Measurements from ENCODE around the gene NRL.

GRCh38 chr14:24060443-24060842, 54.3 kb downstream of the NRL start:
- TF ChIP-seq, protein P1, sequence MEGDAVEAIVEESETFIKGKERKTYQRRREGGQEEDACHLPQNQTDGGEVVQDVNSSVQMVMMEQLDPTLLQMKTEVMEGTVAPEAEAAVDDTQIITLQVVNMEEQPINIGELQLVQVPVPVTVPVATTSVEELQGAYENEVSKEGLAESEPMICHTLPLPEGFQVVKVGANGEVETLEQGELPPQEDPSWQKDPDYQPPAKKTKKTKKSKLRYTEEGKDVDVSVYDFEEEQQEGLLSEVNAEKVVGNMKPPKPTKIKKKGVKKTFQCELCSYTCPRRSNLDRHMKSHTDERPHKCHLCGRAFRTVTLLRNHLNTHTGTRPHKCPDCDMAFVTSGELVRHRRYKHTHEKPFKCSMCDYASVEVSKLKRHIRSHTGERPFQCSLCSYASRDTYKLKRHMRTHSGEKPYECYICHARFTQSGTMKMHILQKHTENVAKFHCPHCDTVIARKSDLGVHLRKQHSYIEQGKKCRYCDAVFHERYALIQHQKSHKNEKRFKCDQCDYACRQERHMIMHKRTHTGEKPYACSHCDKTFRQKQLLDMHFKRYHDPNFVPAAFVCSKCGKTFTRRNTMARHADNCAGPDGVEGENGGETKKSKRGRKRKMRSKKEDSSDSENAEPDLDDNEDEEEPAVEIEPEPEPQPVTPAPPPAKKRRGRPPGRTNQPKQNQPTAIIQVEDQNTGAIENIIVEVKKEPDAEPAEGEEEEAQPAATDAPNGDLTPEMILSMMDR (IDR thresholded peaks at IDR 0.05): no peak
- no peak for TF ChIP-seq POLR2A (IDR thresholded peaks at IDR 0.05)
- TF ChIP-seq POLR2AphosphoS5 (IDR thresholded peaks at IDR 0.05): no peak
